Adrenal gland (tissue), 12 donors: ENCODE results near the gene SEMA3F. TPM values are rescaled to one million over a fixed set of nuclear protein-coding genes. Genes with fewer than 3 reads are reported as not detected.

Experiments
- DNase-seq, 7 donors: peaks; one replicate each; pipeline ENCODE4 v3.0.0-alpha.2; 2019 to 2020
- H3K27ac ChIP-seq, 5 donors: fragments of 200-600 bp; sonication (generic) in 4 of 5; 1 replicate in 3 of 5; 2 replicates in 2 of 5; pipeline versions ENCODE4 v1.5.1 to v1.8.0; 2016 to 2020; ENCODE audit warnings: mild to moderate bottlenecking in 1 of 5
- H3K27me3 ChIP-seq: fragments of 200-600 bp; 2 replicates; pipeline ENCODE4 v1.8.0; 2021
- H3K36me3 ChIP-seq, 2 donors: fragments of 200-600 bp; replicated peaks in 1 of 2; 1 replicate in 1 of 2; 2 replicates in 1 of 2; pipeline versions ENCODE4 v1.5.1 to v1.8.0; 2018 to 2022
- H3K4me1 ChIP-seq, 2 donors: fragments of 200-600 bp; replicated peaks in 1 of 2; 1 replicate in 1 of 2; 2 replicates in 1 of 2; pipeline versions ENCODE4 v1.5.1 to v1.8.0; 2018 to 2021
- H3K4me3 ChIP-seq, 4 donors: fragments of 200-600 bp; sonication (generic) in 3 of 4; one replicate each; pipeline ENCODE4 v1.5.1; 2016 to 2018
- H3K9me3 ChIP-seq, 3 donors: fragments of 200-600 bp; sonication (generic) in 1 of 3; replicated peaks in 1 of 3; 1 replicate in 2 of 3; 2 replicates in 1 of 3; pipeline versions ENCODE4 v1.5.1 to v1.8.0; 2016 to 2021
- CTCF ChIP-seq, 6 experiments: fragments of 450-650 bp in 4 of 6; fragments of 200-600 bp in 2 of 6; sonication (generic) in 1 of 6; IDR thresholded peaks; 1 replicate in 5 of 6; 2 replicates in 1 of 6; pipeline versions ENCODE4 v1.5.1 to v1.8.0; 2016 to 2021; ENCODE audit warnings: antibody characterized with exemption in 6 of 6, mild to moderate bottlenecking in 2 of 6, moderate library complexity in 1 of 6
- POLR2A ChIP-seq, 2 donors: fragments of 450-650 bp; IDR thresholded peaks; one replicate each; pipeline ENCODE4 v1.6.1; 2017; ENCODE audit warnings: antibody characterized with exemption in 2 of 2, mild to moderate bottlenecking in 2 of 2, moderate library complexity in 1 of 2
- WGBS, 4 donors: extraction: QIAGEN DNeasy Blood & Tissue Kit in 2 of 4; methylation state at CpG; one replicate each; pipeline versions ENCODE4 v1.1.5 to v1.1.7; 2013 to 2017; 5-methylcytosine and 5-hydroxymethylcytosine counted together
- intact Hi-C, 2 donors: fragments of 100-400 bp; cut with DNase I; formaldehyde crosslinking; loops; one replicate each; pipeline versions ENCODE4 v1.14.1 to v1.15.0; 2022 to 2023
- polyA plus RNA-seq, 3 donors: library from polyadenylated mRNA; stranded (reverse); fragments of 200-250 nt in 2 of 3; fragments of 350-450 nt in 1 of 3; fragmentation: Illumina TruSeq in 1 of 3; extraction: RNeasy Lipid Tissue Mini Kit (QIAGEN cat#74804) in 1 of 3; gene quantifications; one replicate each; pipeline ENCODE4 v1.2.3, GENCODE V29; 2013 to 2014
- total RNA-seq, 9 donors: library from RNA; depleted of rRNA in 4 of 9; stranded (reverse); fragments of >200 nt in 4 of 9; fragments of 120-200 nt in 1 of 9; fragmentation: NEBNext Ultra II Directional in 1 of 9; extraction: Animal tissue kit (Norgen Biotek cat#: 25700) in 1 of 9; gene quantifications; one replicate each; pipeline versions ENCODE4 v1.1.0 to v1.2.4, GENCODE V29; 2013 to 2023
- donor health status: healthy with polysubstance abuse.
- donor health status: Bipolar disorder and iron deficiency.
- donor health status: DM: yes; HTN: yes; CAD: no.
- donor health status: DM: no; HTN: no; CAD: no.
- donor health status: DM: no; HTN: no; CAD: no.
- donor health status: DM: yes; HTN: yes; CAD: no.

SEMA3F gene
- total and polyA plus RNA-seq, 12 donors = 1.6 to 21.1 (median 13.6) TPM

GRCh38 chr3:50121072-50122032, 33.8 kb upstream of the SEMA3F start:
- peak; percentile 71 to 87 (median 76) for DNase-seq
- Histone ChIP-seq H3K27me3 (no peaks in the 10 kb centered on the region), H3K36me3 (peaks cover 0 to 44% of the 10 kb centered on the region in 2 donors), H3K4me1 (no peaks in the 10 kb centered on the region), H3K4me3 (no peak overlapping the region), H3K9me3 (no peaks in the 10 kb centered on the region), H3K27ac (no peak overlapping the region)
- intact Hi-C loops = loop anchor here (2.0 to 10.0 kb wide), 4 partner anchors 69 to 163 kb away; partner anchors contain the start of genes GNAT1 (in 1 of the 2) and LSMEM2 (in 1 of the 2)
- TF ChIP-seq POLR2A (IDR thresholded peaks at IDR 0.05) = no peak
- peak; percentile 75 to 88 (median 84) for TF ChIP-seq CTCF (IDR thresholded peaks at IDR 0.05)
- 20 to 34% (median 29%) methylated on average over 7 to 13 of the region's 13 CpGs for WGBS, 4 donors

GRCh38 chr3:50122071-50122470, 33.1 kb upstream of the SEMA3F start:
- Histone ChIP-seq H3K4me3 (no peak overlapping the region), H3K9me3 (no peaks in the 10 kb centered on the region), H3K36me3 (peaks cover 0 to 36% of the 10 kb centered on the region in 2 donors), H3K27me3 (no peaks in the 10 kb centered on the region), H3K4me1 (no peaks in the 10 kb centered on the region), H3K27ac (no peak overlapping the region)
- intact Hi-C loops = loop anchor here (2.0 to 10.0 kb wide), 4 partner anchors 69 to 163 kb away; partner anchors contain the start of genes GNAT1 (in 1 of the 2) and LSMEM2 (in 1 of the 2)
- 74 to 81% (median 76%) methylated on average over 2 of the region's 2 CpGs for WGBS, 4 donors
- TF ChIP-seq CTCF (IDR thresholded peaks at IDR 0.05) (no peak), POLR2A (IDR thresholded peaks at IDR 0.05) (no peak)
- no peak for DNase-seq

- no peak overlapping the region for H3K4me3 ChIP-seq
- no peaks in the 10 kb centered on the region for H3K9me3 ChIP-seq
- TF ChIP-seq POLR2A (IDR thresholded peaks at IDR 0.05) = no peak
- DNase-seq = peak in 1 of 7 donors; percentile 11
- no peaks in the 10 kb centered on the region for H3K4me1 ChIP-seq
- intact Hi-C loops = loop anchor here (2.0 to 10.0 kb wide), 4 partner anchors 68 to 162 kb away; partner anchors contain the start of genes GNAT1 (in 1 of the 2) and LSMEM2 (in 1 of the 2)
- peaks cover 0 to 29% of the 10 kb centered on the region in 2 donors for H3K36me3 ChIP-seq
- no peak overlapping the region for H3K27ac ChIP-seq
- 69 to 80% (median 73%) methylated on average over 14 of the region's 14 CpGs for WGBS, 4 donors
- no peaks in the 10 kb centered on the region for H3K27me3 ChIP-seq
Measured at GRCh38 chr3:50122661-50123391, 32.3 kb upstream of the SEMA3F start.

- no peak for TF ChIP-seq POLR2A (IDR thresholded peaks at IDR 0.05)
- TF ChIP-seq CTCF (IDR thresholded peaks at IDR 0.05) = no peak
- peaks cover 0 to 22% of the 10 kb centered on the region in 2 donors for H3K36me3 ChIP-seq
- no peaks in the 10 kb centered on the region for H3K27me3 ChIP-seq
- H3K4me3 ChIP-seq = no peak overlapping the region
- no peaks in the 10 kb centered on the region for H3K9me3 ChIP-seq
- H3K27ac ChIP-seq = no peak overlapping the region
- peak in 1 of 7 donors; percentile 3 for DNase-seq
- intact Hi-C loops = loop anchor here (2.0 to 10.0 kb wide), 4 partner anchors 67 to 161 kb away; partner anchors contain the start of genes GNAT1 (in 1 of the 2) and LSMEM2 (in 1 of the 2)
- 71 to 90% (median 76%) methylated on average over 2 to 4 of the region's 4 CpGs for WGBS, 4 donors
- H3K4me1 ChIP-seq = no peaks in the 10 kb centered on the region
Measured at GRCh38 chr3:50123394-50124051, 31.6 kb upstream of the SEMA3F start.
